Caco-2 (cell line): ENCODE data around the gene ITGAE. TPM values are rescaled to one million over a fixed set of nuclear protein-coding genes. Genes with fewer than 3 reads are reported as not detected.
A peak's percentile ranks its signal among the peaks of the same experiment; 100 is the strongest.

Experiments
- BruUV-seq: library from RNA; stranded (reverse); fragments of 400-500 nt; replicated peaks from 2 replicates; lab custom pipeline; 2021; lab: Mats Ljungman, UMichigan
- CTCF ChIA-PET: fragments of 300-600 bp; sonication (Branson Sonifier 250); formaldehyde crosslinking; loops from one replicate; lab custom pipeline; 2022; ENCODE audit warnings: antibody characterized with exemption; lab: Charles Lee
- POLR2A ChIA-PET: fragments of 300-600 bp; sonication (Branson Sonifier 250); formaldehyde crosslinking; loops from one replicate; lab custom pipeline; 2022; ENCODE audit warnings: antibody characterized with exemption; lab: Charles Lee
- DNase-seq, 2 experiments: peaks; one replicate each; pipeline versions ENCODE4 v3.0.0 to v3.0.0-alpha.2; 2020 to 2022
- H3K27me3 ChIP-seq: replicated peaks from 2 replicates; pipeline ENCODE4 v1.6.0; 2011; ENCODE audit warnings: low read length; ENCODE audit not compliant: control insufficient read depth, insufficient read depth
- H3K36me3 ChIP-seq: 2 replicates; pipeline ENCODE4 v1.5.1; 2011; ENCODE audit warnings: low read length; ENCODE audit not compliant: control insufficient read depth, insufficient read depth
- H3K4me1 ChIP-seq: fragments of 250-450 bp; sonication (Bioruptor Pico); 2 replicates; pipeline ENCODE4 v1.5.1; 2020; ENCODE audit warnings: mild to moderate bottlenecking
- H3K4me3 ChIP-seq: 2 replicates; pipeline ENCODE4 v1.5.1; 2011; ENCODE audit warnings: low read depth, mild to moderate bottlenecking, control low read depth, low read length
- H3K9me3 ChIP-seq: fragments of 250-450 bp; sonication (Bioruptor Pico); 2 replicates; pipeline ENCODE4 v1.5.1; 2020; ENCODE audit warnings: mild to moderate bottlenecking, moderate library complexity
- H3K27ac Mint-ChIP-seq: one replicate; pipeline ENCODE4 v1.8.0; 2022; ENCODE audit warnings: mixed read lengths; ENCODE audit not compliant: unreplicated experiment
- H3K27me3 Mint-ChIP-seq: one replicate; pipeline ENCODE4 v1.8.0; 2022; ENCODE audit warnings: mixed read lengths; ENCODE audit not compliant: insufficient read depth, unreplicated experiment
- H3K36me3 Mint-ChIP-seq: one replicate; pipeline ENCODE4 v1.8.0; 2022; ENCODE audit warnings: mild to moderate bottlenecking, mixed read lengths; ENCODE audit not compliant: insufficient read depth, unreplicated experiment
- H3K4me1 Mint-ChIP-seq: one replicate; pipeline ENCODE4 v1.8.0; 2022; ENCODE audit warnings: low read depth, mixed read lengths; ENCODE audit not compliant: unreplicated experiment
- H3K4me3 Mint-ChIP-seq: one replicate; pipeline ENCODE4 v1.8.0; 2022; ENCODE audit warnings: mild to moderate bottlenecking, moderate library complexity, mixed read lengths; ENCODE audit not compliant: unreplicated experiment
- H3K9me3 Mint-ChIP-seq: one replicate; pipeline ENCODE4 v1.8.0; 2022; ENCODE audit warnings: mixed read lengths; ENCODE audit not compliant: unreplicated experiment
- intact Hi-C: fragments of 100-400 bp; cut with micrococcal nuclease; formaldehyde crosslinking; loops from one replicate; pipeline ENCODE4 v1.10.0; 2022; ENCODE audit not compliant: unreplicated experiment
- total RNA-seq: library from RNA; stranded (reverse); gene quantifications from 2 replicates; pipeline ENCODE4 v1.2.3, GENCODE V29; 2022
- TF ChIP-seq, protein P1 (sequence below), 2 experiments: fragments of 200-600 bp in 1 of 2; IDR thresholded peaks; 1 replicate in 1 of 2; 2 replicates in 1 of 2; pipeline versions ENCODE4 v1.5.1 to v1.8.0; 2011 to 2022; ENCODE audit warnings: antibody characterized with exemption in 1 of 2, control low read depth in 1 of 2, inconsistent platforms in 1 of 2, low read depth in 1 of 2, low read length in 1 of 2, mild to moderate bottlenecking in 1 of 2, moderate library complexity in 1 of 2; ENCODE audit not compliant: insufficient read depth in 1 of 2, severe bottlenecking in 1 of 2, unreplicated experiment in 1 of 2

The ITGAE gene
- total RNA-seq, 1 experiment from 2014 or later: 12.8 TPM

DNA sequence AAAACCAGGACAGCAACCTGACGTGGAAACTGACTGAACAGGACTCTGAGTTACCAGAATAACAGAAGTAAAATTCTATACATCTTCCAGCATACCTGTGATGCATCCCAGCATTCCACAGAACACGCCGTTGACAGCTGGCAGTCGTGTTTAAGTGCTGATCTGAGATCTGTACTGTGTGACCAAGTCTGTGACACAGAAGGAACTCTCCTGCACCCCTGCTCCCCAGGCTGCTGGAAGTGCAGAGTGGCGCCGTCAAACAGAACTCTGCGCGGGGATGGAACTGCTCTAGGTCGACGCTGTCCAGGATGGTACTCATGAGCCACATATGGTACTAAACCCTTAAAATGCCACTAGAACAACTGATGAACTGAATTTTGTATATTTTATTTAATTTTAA, 804 bp upstream of the ITGAE start:
- ChIA-PET CTCF (no interaction called here), POLR2A (no interaction called here)
- no peaks in the 10 kb centered on the region for H3K27me3 ChIP-seq
- Mint-ChIP-seq H3K9me3 (no peaks in the 10 kb centered on the region), H3K4me3 (no peak overlapping the region), H3K4me1 (no peaks in the 10 kb centered on the region), H3K36me3 (peaks cover 6% of the 10 kb centered on the region), H3K27ac (no peak overlapping the region), H3K27me3 (no peaks in the 10 kb centered on the region)
- H3K4me1 ChIP-seq: no peaks in the 10 kb centered on the region
- TF ChIP-seq, protein P1, sequence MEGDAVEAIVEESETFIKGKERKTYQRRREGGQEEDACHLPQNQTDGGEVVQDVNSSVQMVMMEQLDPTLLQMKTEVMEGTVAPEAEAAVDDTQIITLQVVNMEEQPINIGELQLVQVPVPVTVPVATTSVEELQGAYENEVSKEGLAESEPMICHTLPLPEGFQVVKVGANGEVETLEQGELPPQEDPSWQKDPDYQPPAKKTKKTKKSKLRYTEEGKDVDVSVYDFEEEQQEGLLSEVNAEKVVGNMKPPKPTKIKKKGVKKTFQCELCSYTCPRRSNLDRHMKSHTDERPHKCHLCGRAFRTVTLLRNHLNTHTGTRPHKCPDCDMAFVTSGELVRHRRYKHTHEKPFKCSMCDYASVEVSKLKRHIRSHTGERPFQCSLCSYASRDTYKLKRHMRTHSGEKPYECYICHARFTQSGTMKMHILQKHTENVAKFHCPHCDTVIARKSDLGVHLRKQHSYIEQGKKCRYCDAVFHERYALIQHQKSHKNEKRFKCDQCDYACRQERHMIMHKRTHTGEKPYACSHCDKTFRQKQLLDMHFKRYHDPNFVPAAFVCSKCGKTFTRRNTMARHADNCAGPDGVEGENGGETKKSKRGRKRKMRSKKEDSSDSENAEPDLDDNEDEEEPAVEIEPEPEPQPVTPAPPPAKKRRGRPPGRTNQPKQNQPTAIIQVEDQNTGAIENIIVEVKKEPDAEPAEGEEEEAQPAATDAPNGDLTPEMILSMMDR (IDR thresholded peaks at IDR 0.05; ENCODE audit: insufficient read depth in 1 of 2, low read depth in 1 of 2, low read length in 1 of 2, severe bottlenecking in 1 of 2, unreplicated experiment in 1 of 2): no peak
- BruUV-seq: no TSS peak
- H3K4me3 ChIP-seq: no peak overlapping the region
- no peaks in the 10 kb centered on the region for H3K36me3 ChIP-seq
- H3K9me3 ChIP-seq: no peaks in the 10 kb centered on the region
- intact Hi-C loops: no loop called here
- no peak for DNase-seq

DNA sequence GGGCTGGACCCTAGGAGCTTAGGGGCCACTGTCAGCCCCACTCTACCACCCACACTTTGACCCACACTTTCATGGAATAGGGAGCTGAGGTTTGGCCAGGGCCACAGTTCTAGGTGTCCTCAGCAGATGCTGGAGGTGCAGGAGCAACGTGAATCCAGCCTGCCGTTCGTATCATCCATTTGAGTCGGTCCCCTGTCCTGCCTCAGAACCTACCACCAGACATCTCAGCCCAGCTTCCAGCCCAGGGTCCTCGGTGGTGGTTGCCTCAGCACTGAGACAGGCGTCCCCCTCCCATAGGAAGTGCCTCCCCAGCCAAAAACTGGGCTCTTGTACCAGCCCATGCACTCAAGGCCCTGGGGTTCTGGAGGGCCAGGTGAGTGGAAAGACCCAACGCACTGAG, 359 bp upstream of the ITGAE start:
- Mint-ChIP-seq H3K36me3 (peaks cover 6% of the 10 kb centered on the region), H3K4me1 (no peaks in the 10 kb centered on the region), H3K27me3 (no peaks in the 10 kb centered on the region), H3K27ac (no peak overlapping the region), H3K9me3 (no peaks in the 10 kb centered on the region), H3K4me3 (no peak overlapping the region)
- no peaks in the 10 kb centered on the region for H3K27me3 ChIP-seq
- no peaks in the 10 kb centered on the region for H3K36me3 ChIP-seq
- no peaks in the 10 kb centered on the region for H3K9me3 ChIP-seq
- POLR2A ChIA-PET: no interaction called here
- intact Hi-C loops: no loop called here
- TF ChIP-seq, protein P1 (IDR thresholded peaks at IDR 0.05; ENCODE audit: insufficient read depth in 1 of 2, low read depth in 1 of 2, low read length in 1 of 2, severe bottlenecking in 1 of 2, unreplicated experiment in 1 of 2): no peak
- DNase-seq: no peak
- no peak overlapping the region for H3K4me3 ChIP-seq
- BruUV-seq: no TSS peak
- CTCF ChIA-PET: no interaction called here
- no peaks in the 10 kb centered on the region for H3K4me1 ChIP-seq

DNA sequence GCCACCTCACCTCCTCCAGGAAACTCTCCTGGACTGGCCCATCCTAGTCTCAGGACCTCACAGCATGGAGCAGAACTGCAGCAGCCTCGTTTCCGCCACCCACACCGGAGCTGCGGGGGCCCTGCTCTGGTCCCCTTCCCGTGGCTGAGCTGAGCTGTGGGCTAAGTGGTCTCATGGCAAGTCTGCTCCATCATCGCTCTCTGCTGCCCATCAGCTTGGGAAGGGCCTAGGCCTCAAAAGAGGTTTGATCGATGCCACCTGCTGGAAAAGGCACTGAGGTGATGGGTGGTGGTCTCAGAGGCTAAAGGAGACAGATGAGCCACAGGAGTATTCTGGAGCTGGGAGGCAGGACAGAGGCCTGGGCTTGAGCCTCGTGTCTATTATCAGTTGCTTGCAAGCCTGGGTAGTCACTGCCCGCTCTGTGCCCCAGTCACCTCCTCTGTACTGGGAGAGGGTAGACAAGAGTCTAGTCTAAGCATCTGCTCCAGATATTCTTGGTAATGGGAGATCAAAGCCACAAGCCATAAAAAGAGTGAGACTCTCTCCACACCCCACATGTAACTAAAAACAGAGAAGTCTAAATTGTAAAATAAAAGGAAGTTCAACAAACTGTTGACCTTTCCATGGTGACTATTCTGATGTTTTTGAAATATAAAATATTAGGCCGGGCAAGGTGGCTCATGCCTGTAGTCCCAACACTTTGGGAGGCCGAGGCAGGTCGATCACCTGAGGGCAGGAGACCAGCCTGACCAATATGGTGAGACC, 1.6 kb downstream of the ITGAE start:
- no peaks in the 10 kb centered on the region for H3K27me3 Mint-ChIP-seq
- no TSS peak for BruUV-seq
- peaks cover 6% of the 10 kb centered on the region for H3K36me3 Mint-ChIP-seq
- no peaks in the 10 kb centered on the region for H3K27me3 ChIP-seq
- no peaks in the 10 kb centered on the region for H3K9me3 ChIP-seq
- no peak overlapping the region for H3K4me3 ChIP-seq
- TF ChIP-seq, protein P1 (IDR thresholded peaks at IDR 0.05; ENCODE audit: insufficient read depth in 1 of 2, low read depth in 1 of 2, low read length in 1 of 2, severe bottlenecking in 1 of 2, unreplicated experiment in 1 of 2): no peak
- ChIA-PET POLR2A (no interaction called here), CTCF (interaction anchor here (1.1 kb wide), 1 partner anchor 62 kb away, joined by 6 read pairs; no protein-coding TSS in a partner anchor)
- no peak overlapping the region for H3K4me3 Mint-ChIP-seq
- H3K27ac Mint-ChIP-seq: no peak overlapping the region
- DNase-seq: peak in 1 of 2 experiments; percentile 3
- no peaks in the 10 kb centered on the region for H3K9me3 Mint-ChIP-seq
- no peaks in the 10 kb centered on the region for H3K4me1 Mint-ChIP-seq
- intact Hi-C loops: no loop called here
- H3K36me3 ChIP-seq: no peaks in the 10 kb centered on the region
- no peaks in the 10 kb centered on the region for H3K4me1 ChIP-seq
